HCT116 (cell line): ENCODE results near the gene LRRN3.

Experiments
- CEBPB ChIP-seq: IDR thresholded peaks from 2 replicates; pipeline ENCODE4 v1.6.1; 2012; ENCODE audit warnings: low read depth
- CTCF ChIP-seq, 3 experiments: fragments of 200-600 bp in 1 of 3; sonication (generic) in 1 of 3; IDR thresholded peaks in 2 of 3; conservative IDR thresholded peaks in 1 of 3; 2 replicates each; pipeline ENCODE4 v1.5.1; 2012 to 2017; ENCODE audit warnings: low read depth in 2 of 3, low read length in 2 of 3, antibody characterized with exemption in 1 of 3, borderline replicate concordance in 1 of 3, control low read depth in 1 of 3, mild to moderate bottlenecking in 1 of 3, mixed read lengths in 1 of 3, mixed run types in 1 of 3, moderate library complexity in 1 of 3; ENCODE audit not compliant: insufficient read depth in 1 of 3
- EGR1 ChIP-seq: IDR thresholded peaks from 2 replicates; pipeline ENCODE4 v1.6.1; 2012; ENCODE audit warnings: low read depth
- EZH2 ChIP-seq: fragments of 200-600 bp; sonication (generic); IDR thresholded peaks from 2 replicates; pipeline ENCODE4 v1.6.1; 2017; ENCODE audit warnings: antibody characterized with exemption, mixed run types
- EZH2phosphoT487 ChIP-seq: fragments of 200-600 bp; IDR thresholded peaks from 2 replicates; pipeline ENCODE4 v1.6.1; 2018; ENCODE audit warnings: antibody characterized with exemption, borderline replicate concordance
- JUND ChIP-seq: IDR thresholded peaks from 2 replicates; pipeline ENCODE4 v1.6.1; 2012
- MAX ChIP-seq: IDR thresholded peaks from 2 replicates; pipeline ENCODE4 v1.6.1; 2012
- POLR2A ChIP-seq: IDR thresholded peaks from 2 replicates; pipeline ENCODE4 v1.7.0; 2011; ENCODE audit warnings: borderline replicate concordance; ENCODE audit not compliant: insufficient read depth, insufficient read length; ENCODE audit errors: extremely low read depth
- POLR2AphosphoS5 ChIP-seq: IDR thresholded peaks from 2 replicates; pipeline ENCODE4 v1.6.1; 2011; ENCODE audit warnings: mild to moderate bottlenecking, low read depth, low read length, moderate library complexity
- SIN3A ChIP-seq: IDR thresholded peaks from 2 replicates; pipeline ENCODE4 v1.6.1; 2012; ENCODE audit warnings: low read depth
- TCF7L2 ChIP-seq: IDR thresholded peaks from 2 replicates; pipeline ENCODE4 v1.7.0; 2011; ENCODE audit warnings: borderline replicate concordance, inconsistent platforms; ENCODE audit not compliant: insufficient read depth, insufficient read length; ENCODE audit errors: extremely low read depth
- YY1 ChIP-seq: IDR thresholded peaks from 2 replicates; pipeline ENCODE4 v1.6.1; 2011; ENCODE audit warnings: low read length, low read depth, moderate library complexity, mild to moderate bottlenecking; ENCODE audit not compliant: insufficient replicate concordance; ENCODE audit errors: extremely low read depth
- ZBTB33 ChIP-seq: IDR thresholded peaks from 2 replicates; pipeline ENCODE4 v1.6.1; 2011; ENCODE audit warnings: mild to moderate bottlenecking, low read length, moderate library complexity; ENCODE audit not compliant: insufficient replicate concordance; ENCODE audit errors: extremely low read depth
- ZFX ChIP-seq: fragments of 450-650 bp; IDR thresholded peaks from 2 replicates; pipeline ENCODE4 v1.6.1; 2017

- TF ChIP-seq EZH2phosphoT487 = no peak
- TF ChIP-seq CTCF (IDR thresholded peaks at IDR 0.05 in 2 of 3, conservative IDR thresholded peaks at IDR 0.05 in 1 of 3; ENCODE audit: borderline replicate concordance in 1 of 3, insufficient read depth in 1 of 3, low read depth in 2 of 3, low read length in 2 of 3) = no peak
- TF ChIP-seq POLR2AphosphoS5 = no peak
- no peak for TF ChIP-seq POLR2A
- TF ChIP-seq CEBPB = no peak
- TF ChIP-seq EZH2 = no peak
- TF ChIP-seq MAX = no peak
- no peak for TF ChIP-seq EGR1
- no peak for TF ChIP-seq TCF7L2
- no peak for TF ChIP-seq YY1
- TF ChIP-seq ZBTB33 = no peak
- no peak for TF ChIP-seq ZFX
- TF ChIP-seq SIN3A = no peak
- no peak for TF ChIP-seq JUND
These were observed 36.1 kb downstream of the LRRN3 start for GRCh38 chr7:111126987-111127386.
